Neural cell (in vitro differentiated cells): ENCODE results near the gene PLCB1.

Experiments
- EZH2 ChIP-seq: fragments of 200-600, 300-800 bp; shearing (Covaris generic), sonication (generic); IDR thresholded peaks from 2 replicates; pipeline ENCODE4 v1.6.1; 2014; ENCODE audit warnings: antibody characterized with exemption, low read length, borderline replicate concordance, mild to moderate bottlenecking; ENCODE audit not compliant: insufficient read depth, poor library complexity, severe bottlenecking
- MXI1 ChIP-seq: fragments of 450-650 bp; conservative IDR thresholded peaks from 2 replicates; pipeline ENCODE4 v1.6.1; 2014; ENCODE audit warnings: antibody characterized with exemption, mild to moderate bottlenecking; ENCODE audit not compliant: poor library complexity, severe bottlenecking
- RAD21 ChIP-seq: fragments of 450-650 bp; conservative IDR thresholded peaks from 2 replicates; pipeline ENCODE4 v1.6.1; 2014; ENCODE audit warnings: antibody characterized with exemption, mild to moderate bottlenecking, moderate library complexity
- SMC3 ChIP-seq: fragments of 450-650 bp; conservative IDR thresholded peaks from 2 replicates; pipeline ENCODE4 v1.6.1; 2014; ENCODE audit warnings: antibody characterized with exemption, mild to moderate bottlenecking, moderate library complexity; ENCODE audit not compliant: poor library complexity
- TAF1 ChIP-seq: IDR thresholded peaks from 2 replicates; pipeline ENCODE4 v1.6.1; 2012; ENCODE audit warnings: low read depth
- TF ChIP-seq, protein P1 (sequence below): fragments of 450-650 bp; IDR thresholded peaks from 2 replicates; pipeline ENCODE4 v1.5.1; 2014; ENCODE audit warnings: antibody characterized with exemption, mild to moderate bottlenecking, moderate library complexity; ENCODE audit not compliant: poor library complexity, severe bottlenecking
- TF ChIP-seq, protein P2 (sequence below): IDR thresholded peaks from 2 replicates; pipeline ENCODE4 v1.6.1; 2012; ENCODE audit warnings: borderline replicate concordance

DNA sequence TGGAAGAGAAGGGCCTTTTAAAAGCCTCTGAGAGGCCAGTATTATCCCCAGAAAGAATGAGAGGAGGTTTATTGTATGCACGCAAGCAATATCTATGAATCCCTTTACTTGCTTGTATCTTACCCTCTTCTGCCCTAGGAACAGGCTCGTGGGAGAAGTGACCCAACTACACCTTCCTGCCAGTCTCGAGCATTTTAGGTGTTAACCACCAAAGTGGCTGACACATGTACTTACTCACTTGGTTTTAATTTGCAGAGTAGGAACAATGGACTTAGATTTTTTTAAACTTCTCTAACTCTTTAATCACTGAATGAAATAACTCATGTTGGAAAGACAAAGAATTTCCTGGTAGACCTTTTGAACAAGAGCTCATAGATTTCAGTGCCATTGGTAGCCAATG lies 296.9 kb downstream of the PLCB1 start:
- no peak for TF ChIP-seq EZH2
- TF ChIP-seq, protein P1, sequence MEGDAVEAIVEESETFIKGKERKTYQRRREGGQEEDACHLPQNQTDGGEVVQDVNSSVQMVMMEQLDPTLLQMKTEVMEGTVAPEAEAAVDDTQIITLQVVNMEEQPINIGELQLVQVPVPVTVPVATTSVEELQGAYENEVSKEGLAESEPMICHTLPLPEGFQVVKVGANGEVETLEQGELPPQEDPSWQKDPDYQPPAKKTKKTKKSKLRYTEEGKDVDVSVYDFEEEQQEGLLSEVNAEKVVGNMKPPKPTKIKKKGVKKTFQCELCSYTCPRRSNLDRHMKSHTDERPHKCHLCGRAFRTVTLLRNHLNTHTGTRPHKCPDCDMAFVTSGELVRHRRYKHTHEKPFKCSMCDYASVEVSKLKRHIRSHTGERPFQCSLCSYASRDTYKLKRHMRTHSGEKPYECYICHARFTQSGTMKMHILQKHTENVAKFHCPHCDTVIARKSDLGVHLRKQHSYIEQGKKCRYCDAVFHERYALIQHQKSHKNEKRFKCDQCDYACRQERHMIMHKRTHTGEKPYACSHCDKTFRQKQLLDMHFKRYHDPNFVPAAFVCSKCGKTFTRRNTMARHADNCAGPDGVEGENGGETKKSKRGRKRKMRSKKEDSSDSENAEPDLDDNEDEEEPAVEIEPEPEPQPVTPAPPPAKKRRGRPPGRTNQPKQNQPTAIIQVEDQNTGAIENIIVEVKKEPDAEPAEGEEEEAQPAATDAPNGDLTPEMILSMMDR, result no peak
- TF ChIP-seq, protein P2, sequence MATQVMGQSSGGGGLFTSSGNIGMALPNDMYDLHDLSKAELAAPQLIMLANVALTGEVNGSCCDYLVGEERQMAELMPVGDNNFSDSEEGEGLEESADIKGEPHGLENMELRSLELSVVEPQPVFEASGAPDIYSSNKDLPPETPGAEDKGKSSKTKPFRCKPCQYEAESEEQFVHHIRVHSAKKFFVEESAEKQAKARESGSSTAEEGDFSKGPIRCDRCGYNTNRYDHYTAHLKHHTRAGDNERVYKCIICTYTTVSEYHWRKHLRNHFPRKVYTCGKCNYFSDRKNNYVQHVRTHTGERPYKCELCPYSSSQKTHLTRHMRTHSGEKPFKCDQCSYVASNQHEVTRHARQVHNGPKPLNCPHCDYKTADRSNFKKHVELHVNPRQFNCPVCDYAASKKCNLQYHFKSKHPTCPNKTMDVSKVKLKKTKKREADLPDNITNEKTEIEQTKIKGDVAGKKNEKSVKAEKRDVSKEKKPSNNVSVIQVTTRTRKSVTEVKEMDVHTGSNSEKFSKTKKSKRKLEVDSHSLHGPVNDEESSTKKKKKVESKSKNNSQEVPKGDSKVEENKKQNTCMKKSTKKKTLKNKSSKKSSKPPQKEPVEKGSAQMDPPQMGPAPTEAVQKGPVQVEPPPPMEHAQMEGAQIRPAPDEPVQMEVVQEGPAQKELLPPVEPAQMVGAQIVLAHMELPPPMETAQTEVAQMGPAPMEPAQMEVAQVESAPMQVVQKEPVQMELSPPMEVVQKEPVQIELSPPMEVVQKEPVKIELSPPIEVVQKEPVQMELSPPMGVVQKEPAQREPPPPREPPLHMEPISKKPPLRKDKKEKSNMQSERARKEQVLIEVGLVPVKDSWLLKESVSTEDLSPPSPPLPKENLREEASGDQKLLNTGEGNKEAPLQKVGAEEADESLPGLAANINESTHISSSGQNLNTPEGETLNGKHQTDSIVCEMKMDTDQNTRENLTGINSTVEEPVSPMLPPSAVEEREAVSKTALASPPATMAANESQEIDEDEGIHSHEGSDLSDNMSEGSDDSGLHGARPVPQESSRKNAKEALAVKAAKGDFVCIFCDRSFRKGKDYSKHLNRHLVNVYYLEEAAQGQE, result no peak
- no peak for TF ChIP-seq TAF1
- no peak for TF ChIP-seq SMC3
- no peak for TF ChIP-seq RAD21
- no peak for TF ChIP-seq MXI1
